PFSK-1 (cell line): ENCODE results near the gene CD63. TPM values are rescaled to one million over a fixed set of nuclear protein-coding genes. Genes with fewer than 3 reads are reported as not detected.

ENCODE experiments used
- FOXP2 ChIP-seq: optimal IDR thresholded peaks from 2 replicates; pipeline ENCODE3; 2011; ENCODE audit warnings: borderline replicate concordance, control low read depth, inconsistent platforms; ENCODE audit not compliant: insufficient read depth; ENCODE audit errors: extremely low read length, extremely low read depth
- POLR2AphosphoS5 ChIP-seq: IDR thresholded peaks from 2 replicates; pipeline ENCODE4 v1.6.1; 2012; ENCODE audit warnings: low read depth, mild to moderate bottlenecking, control low read depth, low read length, moderate library complexity
- SIN3A ChIP-seq: IDR thresholded peaks from 2 replicates; pipeline ENCODE4 v1.6.1; 2012; ENCODE audit warnings: mild to moderate bottlenecking, low read length, moderate library complexity, borderline replicate concordance; ENCODE audit not compliant: insufficient read depth
- TAF1 ChIP-seq: IDR thresholded peaks from 2 replicates; pipeline ENCODE4 v1.6.1; 2012; ENCODE audit warnings: low read length, control low read depth, borderline replicate concordance; ENCODE audit not compliant: insufficient read depth
- polyA plus RNA-seq: library from polyadenylated mRNA; unstranded; fragments of >200 nt; gene quantifications from one replicate; pipeline ENCODE4 v1.2.1, GENCODE V29; 2012; ENCODE audit warnings: low read depth, missing spikeins; ENCODE audit not compliant: insufficient read length
- TF ChIP-seq, protein P1 (sequence below), 2 experiments: IDR thresholded peaks; 2 replicates each; pipeline versions ENCODE4 v1.6.1 to v1.8.0; 2011 to 2012; ENCODE audit warnings: low read depth in 2 of 2, low read length in 2 of 2, control low read depth in 1 of 2, inconsistent platforms in 1 of 2, mild to moderate bottlenecking in 1 of 2, moderate library complexity in 1 of 2; ENCODE audit not compliant: insufficient read depth in 1 of 2

CD63 gene, protein sequence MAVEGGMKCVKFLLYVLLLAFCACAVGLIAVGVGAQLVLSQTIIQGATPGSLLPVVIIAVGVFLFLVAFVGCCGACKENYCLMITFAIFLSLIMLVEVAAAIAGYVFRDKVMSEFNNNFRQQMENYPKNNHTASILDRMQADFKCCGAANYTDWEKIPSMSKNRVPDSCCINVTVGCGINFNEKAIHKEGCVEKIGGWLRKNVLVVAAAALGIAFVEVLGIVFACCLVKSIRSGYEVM
- polyA plus RNA-seq: 832 TPM

DNA sequence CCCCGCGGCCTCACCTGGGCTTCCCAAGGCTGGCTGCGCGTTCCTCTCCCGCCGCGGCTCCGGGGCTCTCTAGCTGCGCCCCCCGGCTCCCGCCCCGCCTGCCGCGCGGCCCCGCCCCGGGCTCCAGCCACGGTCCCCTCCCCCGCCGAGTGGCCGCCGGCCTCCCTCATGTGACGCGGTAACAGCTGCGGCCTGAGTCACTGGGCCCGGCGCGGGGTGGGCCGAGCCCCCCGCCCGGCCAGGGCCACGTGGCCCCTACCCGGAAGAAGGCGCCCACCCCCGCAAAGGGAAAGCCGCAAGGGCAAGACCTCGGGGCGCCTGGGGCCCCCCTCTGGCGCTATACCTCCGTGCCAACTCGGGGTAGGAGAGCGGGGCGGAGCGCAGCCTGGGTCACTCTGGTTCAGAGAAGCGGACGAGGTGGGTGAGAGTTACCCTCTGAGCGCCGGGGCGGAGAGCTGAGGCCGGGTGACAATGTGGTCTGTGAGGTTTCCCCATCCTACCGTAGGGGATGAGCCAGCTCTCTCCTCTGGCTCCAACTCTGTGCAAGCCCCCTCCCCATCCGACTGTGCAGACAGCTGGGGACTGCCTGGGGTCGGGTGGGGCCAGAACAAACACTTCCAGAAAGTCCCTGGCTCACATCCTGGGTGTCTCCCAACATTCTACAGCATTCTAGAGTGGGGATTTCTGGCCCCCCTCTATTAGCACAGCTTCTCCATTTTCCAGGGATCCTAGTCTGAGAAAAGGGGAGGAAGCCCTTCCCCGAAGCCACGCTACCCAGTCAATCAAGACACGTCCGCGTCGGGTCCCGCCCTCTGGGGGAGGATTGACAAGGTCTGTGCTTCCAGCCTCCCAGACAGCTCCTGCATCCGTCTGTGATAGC lies at the start of gene CD63:
TSS of gene CD63 (minus strand) at position 71 of the 880 bp plus-strand sequence. CDS start 668 bp downstream, outside the sequence.
- TF ChIP-seq, protein P1, sequence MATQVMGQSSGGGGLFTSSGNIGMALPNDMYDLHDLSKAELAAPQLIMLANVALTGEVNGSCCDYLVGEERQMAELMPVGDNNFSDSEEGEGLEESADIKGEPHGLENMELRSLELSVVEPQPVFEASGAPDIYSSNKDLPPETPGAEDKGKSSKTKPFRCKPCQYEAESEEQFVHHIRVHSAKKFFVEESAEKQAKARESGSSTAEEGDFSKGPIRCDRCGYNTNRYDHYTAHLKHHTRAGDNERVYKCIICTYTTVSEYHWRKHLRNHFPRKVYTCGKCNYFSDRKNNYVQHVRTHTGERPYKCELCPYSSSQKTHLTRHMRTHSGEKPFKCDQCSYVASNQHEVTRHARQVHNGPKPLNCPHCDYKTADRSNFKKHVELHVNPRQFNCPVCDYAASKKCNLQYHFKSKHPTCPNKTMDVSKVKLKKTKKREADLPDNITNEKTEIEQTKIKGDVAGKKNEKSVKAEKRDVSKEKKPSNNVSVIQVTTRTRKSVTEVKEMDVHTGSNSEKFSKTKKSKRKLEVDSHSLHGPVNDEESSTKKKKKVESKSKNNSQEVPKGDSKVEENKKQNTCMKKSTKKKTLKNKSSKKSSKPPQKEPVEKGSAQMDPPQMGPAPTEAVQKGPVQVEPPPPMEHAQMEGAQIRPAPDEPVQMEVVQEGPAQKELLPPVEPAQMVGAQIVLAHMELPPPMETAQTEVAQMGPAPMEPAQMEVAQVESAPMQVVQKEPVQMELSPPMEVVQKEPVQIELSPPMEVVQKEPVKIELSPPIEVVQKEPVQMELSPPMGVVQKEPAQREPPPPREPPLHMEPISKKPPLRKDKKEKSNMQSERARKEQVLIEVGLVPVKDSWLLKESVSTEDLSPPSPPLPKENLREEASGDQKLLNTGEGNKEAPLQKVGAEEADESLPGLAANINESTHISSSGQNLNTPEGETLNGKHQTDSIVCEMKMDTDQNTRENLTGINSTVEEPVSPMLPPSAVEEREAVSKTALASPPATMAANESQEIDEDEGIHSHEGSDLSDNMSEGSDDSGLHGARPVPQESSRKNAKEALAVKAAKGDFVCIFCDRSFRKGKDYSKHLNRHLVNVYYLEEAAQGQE (IDR thresholded peaks at IDR 0.05; ENCODE audit: insufficient read depth in 1 of 2, low read depth in 2 of 2, low read length in 2 of 2): no peak; a peak in 1 of 4 replicates
- no peak for TF ChIP-seq FOXP2
- peak; percentile 62 for TF ChIP-seq POLR2AphosphoS5
- peak; percentile 86; the same call in 1 of the 2 replicates for TF ChIP-seq SIN3A
- TF ChIP-seq TAF1: no peak

DNA sequence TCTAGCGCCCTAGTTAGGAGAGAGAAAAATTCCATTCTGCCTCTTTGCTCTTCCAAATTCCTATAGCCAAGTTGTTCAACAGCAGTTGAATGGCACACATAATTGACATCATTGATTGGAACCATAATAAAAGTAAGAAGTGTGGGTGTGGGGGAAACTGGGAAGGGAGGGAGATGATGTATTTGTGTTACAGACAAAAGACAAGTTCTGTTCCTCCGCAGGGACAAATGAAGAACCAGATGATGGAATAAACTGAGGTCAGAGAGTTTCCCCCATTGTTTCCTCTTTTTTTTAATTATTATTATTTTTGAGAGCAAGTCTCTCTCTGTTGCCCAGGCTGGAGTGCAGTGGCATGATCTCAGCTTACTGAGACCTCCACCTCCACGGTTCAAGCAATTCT lies 49.0 kb upstream of the CD63 start:
- TF ChIP-seq, protein P1 (IDR thresholded peaks at IDR 0.05; ENCODE audit: insufficient read depth in 1 of 2, low read depth in 2 of 2, low read length in 2 of 2): no peak
- no peak for TF ChIP-seq POLR2AphosphoS5
- TF ChIP-seq TAF1: no peak
- no peak for TF ChIP-seq FOXP2
- TF ChIP-seq SIN3A: no peak

DNA sequence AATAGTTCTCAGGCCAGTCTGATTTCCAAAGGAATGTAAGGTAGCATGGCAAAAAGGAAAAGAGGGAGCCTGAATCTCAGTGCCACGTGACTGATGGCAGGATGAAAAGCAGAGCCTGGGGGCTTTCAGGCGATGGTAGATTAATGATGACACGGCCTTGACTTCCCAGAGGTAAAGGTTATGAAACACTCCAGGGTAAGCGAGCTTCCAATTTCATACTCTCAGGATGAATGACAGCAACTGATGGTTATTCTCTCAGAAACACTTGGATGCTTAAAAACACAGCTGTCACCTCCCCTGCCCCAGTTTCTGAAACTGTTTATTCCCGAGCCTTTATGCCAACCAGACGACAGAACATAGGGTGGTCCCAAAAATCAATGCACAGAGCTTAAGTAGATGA lies 42.9 kb upstream of the CD63 start:
- TF ChIP-seq POLR2AphosphoS5 (no peak), TAF1 (no peak)

DNA sequence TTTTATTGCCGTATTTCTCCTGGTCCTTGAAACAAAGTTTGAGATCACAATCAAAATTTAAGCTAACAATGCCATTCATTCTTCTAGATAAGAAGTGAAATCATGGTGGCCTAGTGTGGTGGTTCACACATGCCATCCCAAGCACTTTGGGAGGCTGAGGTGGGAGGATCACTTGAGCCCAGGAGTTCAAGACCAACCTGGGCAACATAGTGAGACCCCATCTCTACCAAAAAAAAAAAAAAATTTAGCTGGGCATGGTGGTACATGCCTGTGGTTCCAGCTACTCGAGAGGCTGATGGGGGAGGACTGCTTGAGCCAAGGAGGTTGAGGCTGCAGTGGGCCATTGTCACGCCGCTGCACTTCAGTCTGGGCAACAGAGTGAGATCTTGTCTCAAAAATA lies 38.3 kb upstream of the CD63 start:
- TF ChIP-seq, protein P1 (IDR thresholded peaks at IDR 0.05; ENCODE audit: insufficient read depth in 1 of 2, low read depth in 2 of 2, low read length in 2 of 2): no peak
- no peak for TF ChIP-seq SIN3A
- no peak for TF ChIP-seq POLR2AphosphoS5
- TF ChIP-seq FOXP2: no peak
- TF ChIP-seq TAF1: no peak

DNA sequence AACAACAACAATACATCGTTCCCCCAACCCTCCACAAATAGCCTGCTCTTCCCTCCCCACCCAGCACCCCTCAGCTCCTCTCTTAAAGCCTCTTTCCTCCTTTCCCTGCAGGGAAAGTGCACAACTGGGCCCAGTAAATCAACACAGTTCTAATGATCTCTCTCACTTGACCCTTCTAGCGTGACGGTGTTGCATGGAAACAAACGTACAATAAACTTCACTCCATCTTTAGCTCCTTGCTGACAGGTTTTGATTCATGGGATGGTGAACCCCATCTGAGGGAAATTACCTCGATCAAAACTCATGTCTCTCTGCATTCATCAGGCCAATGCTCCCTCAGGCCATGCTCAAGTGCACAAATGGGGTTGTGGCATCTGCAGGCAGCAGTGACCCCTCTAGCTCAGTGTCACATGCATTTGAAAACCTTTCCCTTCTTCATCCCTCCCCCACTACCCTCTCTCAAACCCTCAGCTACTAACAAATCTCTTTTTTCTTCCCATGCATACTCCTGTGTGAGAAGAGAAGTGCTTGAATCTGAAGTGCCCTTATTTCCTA lies 37.0 kb upstream of the CD63 start:
- TF ChIP-seq SIN3A (no peak), POLR2AphosphoS5 (no peak), FOXP2 (no peak), TAF1 (no peak)
- TF ChIP-seq, protein P1 (IDR thresholded peaks at IDR 0.05; ENCODE audit: insufficient read depth in 1 of 2, low read depth in 2 of 2, low read length in 2 of 2): no peak
